Sigmoid colon (tissue), 4 donors: Measurements from ENCODE around the gene RAB31.

Experiments
- CTCF ChIP-seq, 4 experiments: fragments of 450-650 bp in 3 of 4; fragments of 200-600 bp in 1 of 4; IDR thresholded peaks; one replicate each; pipeline ENCODE4 v1.5.1; 2016 to 2019; ENCODE audit warnings: antibody characterized with exemption in 4 of 4, mild to moderate bottlenecking in 3 of 4, moderate library complexity in 2 of 4
- EP300 ChIP-seq, 4 donors: sonication (generic); formaldehyde crosslinking; IDR thresholded peaks; one replicate each; pipeline ENCODE4 v1.6.1; 2017; ENCODE audit warnings: antibody characterized with exemption in 4 of 4
- POLR2A ChIP-seq, 2 donors: fragments of 450-650 bp; IDR thresholded peaks; one replicate each; pipeline ENCODE4 v1.6.1; 2016; ENCODE audit warnings: antibody characterized with exemption in 2 of 2, mild to moderate bottlenecking in 2 of 2, moderate library complexity in 2 of 2
- POLR2AphosphoS5 ChIP-seq, 4 donors: sonication (generic); formaldehyde crosslinking; IDR thresholded peaks; one replicate each; pipeline ENCODE4 v1.6.1; 2017; ENCODE audit warnings: antibody characterized with exemption in 4 of 4

- TF ChIP-seq CTCF (IDR thresholded peaks at IDR 0.05): no peak
- TF ChIP-seq POLR2AphosphoS5 (IDR thresholded peaks at IDR 0.05): no peak
- TF ChIP-seq POLR2A (IDR thresholded peaks at IDR 0.05): no peak
- no peak for TF ChIP-seq EP300 (IDR thresholded peaks at IDR 0.05)
Measured at GRCh38 chr18:9765501-9765900, 57.4 kb downstream of the RAB31 start.
